ENCODE data around the gene DHPS. TPM values are rescaled to one million over a fixed set of nuclear protein-coding genes. Genes with fewer than 3 reads are reported as not detected.
"Not testable (repeated sequence)": the region's sequence is repeated elsewhere in the genome, so short reads cannot be mapped to it uniquely, and the experiment has no call there.

Gene DHPS
- total RNA-seq, 6 donors from 2014 or later: 71.6 to 190 (median 94.3) TPM

DNA sequence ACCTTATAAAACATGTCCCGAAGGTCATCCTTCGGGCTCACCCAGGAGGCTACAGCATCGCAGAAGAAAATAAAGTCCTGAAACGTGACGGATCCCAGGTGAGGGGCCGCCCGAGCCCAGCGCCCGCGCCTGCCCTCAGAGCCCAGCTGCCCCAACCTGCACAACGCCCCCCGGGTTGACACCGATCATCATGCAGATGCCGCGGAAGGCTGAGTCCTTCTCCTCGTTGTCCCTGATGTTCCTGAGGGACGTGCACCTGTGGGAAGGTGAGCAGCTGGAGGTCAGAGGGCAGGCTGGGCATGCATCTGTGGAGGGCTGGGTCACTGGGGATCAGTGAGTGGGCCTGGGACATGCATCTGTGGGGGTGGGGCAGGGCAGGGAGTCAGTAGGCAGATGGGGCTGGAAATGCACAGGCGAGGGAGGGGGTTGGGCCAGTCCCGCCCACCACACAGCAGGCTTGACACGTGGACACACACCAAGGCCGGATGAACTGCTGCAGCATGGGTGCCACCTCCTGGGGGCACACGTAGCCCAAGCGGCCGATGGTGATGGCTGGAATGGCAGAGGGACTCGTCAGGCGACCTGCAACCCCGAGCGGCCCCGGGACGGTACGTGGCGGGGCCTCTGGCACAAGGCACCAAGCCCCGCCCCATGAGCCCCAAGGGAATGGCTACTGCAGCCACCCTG is 20.1 kb upstream of the DHPS start:
- no peak overlapping the region for H3K4me3 ChIP-seq
- WGBS, 2 donors: 93 to 97% methylated on average over 8 to 20 of the region's 33 CpGs
- H3K36me3 ChIP-seq: peaks cover 38 to 84% (median 64%) of the 10 kb centered on the region in 4 donors
- no peak overlapping the region for H3K27ac ChIP-seq
- TF ChIP-seq EP300 (IDR thresholded peaks at IDR 0.05) (no peak), POLR2AphosphoS5 (IDR thresholded peaks at IDR 0.05) (no peak)
- DNase-seq (no peak), ATAC-seq (ENCODE audit: low FRiP score in 2 of 2) (no peak)
- peaks cover 0 to 9% (median 5%) of the 10 kb centered on the region in 4 donors for H3K4me1 ChIP-seq
- H3K9me3 ChIP-seq: no peaks in the 10 kb centered on the region
- H3K27me3 ChIP-seq: no peaks in the 10 kb centered on the region

DNA sequence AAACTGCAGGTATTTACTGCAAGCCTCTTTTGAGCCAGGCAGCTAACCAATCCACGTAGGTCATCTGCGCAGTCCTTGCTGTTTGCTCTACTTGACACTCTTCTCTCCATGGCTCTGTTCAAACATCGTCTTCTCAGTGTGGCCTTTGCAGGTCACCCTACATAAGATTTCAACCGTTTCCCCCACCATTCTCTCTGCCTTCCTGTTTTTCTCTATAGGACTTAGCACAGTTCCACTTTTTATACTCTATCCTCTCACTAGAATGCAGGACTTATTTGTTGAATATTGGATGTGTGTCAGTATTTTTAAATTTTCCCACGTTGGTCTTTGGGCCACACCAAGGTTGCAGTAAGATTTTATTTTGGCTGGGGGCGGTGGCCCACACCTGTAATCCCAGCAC is 16.5 kb upstream of the DHPS start:
- Histone ChIP-seq H3K9me3 (no peaks in the 10 kb centered on the region), H3K27ac (no peak overlapping the region), H3K36me3 (peaks cover 16 to 48% (median 30%) of the 10 kb centered on the region in 4 donors), H3K27me3 (no peaks in the 10 kb centered on the region), H3K4me3 (no peak overlapping the region), H3K4me1 (peaks cover 12 to 30% (median 14%) of the 10 kb centered on the region in 4 donors)
- no peak for TF ChIP-seq POLR2AphosphoS5 (IDR thresholded peaks at IDR 0.05)
- no peak for TF ChIP-seq EP300 (IDR thresholded peaks at IDR 0.05)
- TF ChIP-seq, protein P1, sequence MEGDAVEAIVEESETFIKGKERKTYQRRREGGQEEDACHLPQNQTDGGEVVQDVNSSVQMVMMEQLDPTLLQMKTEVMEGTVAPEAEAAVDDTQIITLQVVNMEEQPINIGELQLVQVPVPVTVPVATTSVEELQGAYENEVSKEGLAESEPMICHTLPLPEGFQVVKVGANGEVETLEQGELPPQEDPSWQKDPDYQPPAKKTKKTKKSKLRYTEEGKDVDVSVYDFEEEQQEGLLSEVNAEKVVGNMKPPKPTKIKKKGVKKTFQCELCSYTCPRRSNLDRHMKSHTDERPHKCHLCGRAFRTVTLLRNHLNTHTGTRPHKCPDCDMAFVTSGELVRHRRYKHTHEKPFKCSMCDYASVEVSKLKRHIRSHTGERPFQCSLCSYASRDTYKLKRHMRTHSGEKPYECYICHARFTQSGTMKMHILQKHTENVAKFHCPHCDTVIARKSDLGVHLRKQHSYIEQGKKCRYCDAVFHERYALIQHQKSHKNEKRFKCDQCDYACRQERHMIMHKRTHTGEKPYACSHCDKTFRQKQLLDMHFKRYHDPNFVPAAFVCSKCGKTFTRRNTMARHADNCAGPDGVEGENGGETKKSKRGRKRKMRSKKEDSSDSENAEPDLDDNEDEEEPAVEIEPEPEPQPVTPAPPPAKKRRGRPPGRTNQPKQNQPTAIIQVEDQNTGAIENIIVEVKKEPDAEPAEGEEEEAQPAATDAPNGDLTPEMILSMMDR (IDR thresholded peaks at IDR 0.05): no peak
- no peak for TF ChIP-seq POLR2A (IDR thresholded peaks at IDR 0.05)
- ATAC-seq (ENCODE audit: low FRiP score in 2 of 2): no peak
- no peak for DNase-seq
- 79 to 80% methylated on average over 6 of the region's 6 CpGs for WGBS, 2 donors

DNA sequence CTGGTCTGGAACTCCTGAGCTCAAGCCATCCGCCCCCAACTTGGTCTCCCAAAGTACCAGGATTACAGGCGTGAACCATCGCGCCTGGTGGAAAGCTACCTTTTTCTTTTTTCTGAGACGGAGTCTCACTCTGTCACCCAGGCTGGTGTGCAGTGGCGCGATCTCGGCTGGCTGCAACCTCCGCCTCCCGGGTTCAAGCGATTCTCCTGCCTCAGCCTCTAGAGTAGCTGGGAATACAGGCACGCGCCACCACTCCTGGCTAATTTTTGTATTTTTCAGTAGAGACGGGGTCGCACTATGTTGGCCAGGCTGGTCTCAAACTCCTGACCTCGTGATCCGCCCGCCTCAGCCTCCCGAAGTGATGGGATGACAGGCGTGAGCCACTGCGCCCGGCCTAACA is 15.7 kb upstream of the DHPS start:
- WGBS, 2 donors: 93 to 96% methylated on average over 22 of the region's 22 CpGs
- ATAC-seq (ENCODE audit: low FRiP score in 2 of 2); H3K27me3 ChIP-seq; H3K4me3 ChIP-seq; H3K9me3 ChIP-seq; DNase-seq: not testable (repeated sequence)
- Histone ChIP-seq H3K4me1 (peaks cover 12 to 30% (median 14%) of the 10 kb centered on the region in 4 donors), H3K36me3 (peaks cover 12 to 41% (median 23%) of the 10 kb centered on the region in 4 donors), H3K27ac (peak overlapping the region in 1 of 4 donors; percentile 88)

DNA sequence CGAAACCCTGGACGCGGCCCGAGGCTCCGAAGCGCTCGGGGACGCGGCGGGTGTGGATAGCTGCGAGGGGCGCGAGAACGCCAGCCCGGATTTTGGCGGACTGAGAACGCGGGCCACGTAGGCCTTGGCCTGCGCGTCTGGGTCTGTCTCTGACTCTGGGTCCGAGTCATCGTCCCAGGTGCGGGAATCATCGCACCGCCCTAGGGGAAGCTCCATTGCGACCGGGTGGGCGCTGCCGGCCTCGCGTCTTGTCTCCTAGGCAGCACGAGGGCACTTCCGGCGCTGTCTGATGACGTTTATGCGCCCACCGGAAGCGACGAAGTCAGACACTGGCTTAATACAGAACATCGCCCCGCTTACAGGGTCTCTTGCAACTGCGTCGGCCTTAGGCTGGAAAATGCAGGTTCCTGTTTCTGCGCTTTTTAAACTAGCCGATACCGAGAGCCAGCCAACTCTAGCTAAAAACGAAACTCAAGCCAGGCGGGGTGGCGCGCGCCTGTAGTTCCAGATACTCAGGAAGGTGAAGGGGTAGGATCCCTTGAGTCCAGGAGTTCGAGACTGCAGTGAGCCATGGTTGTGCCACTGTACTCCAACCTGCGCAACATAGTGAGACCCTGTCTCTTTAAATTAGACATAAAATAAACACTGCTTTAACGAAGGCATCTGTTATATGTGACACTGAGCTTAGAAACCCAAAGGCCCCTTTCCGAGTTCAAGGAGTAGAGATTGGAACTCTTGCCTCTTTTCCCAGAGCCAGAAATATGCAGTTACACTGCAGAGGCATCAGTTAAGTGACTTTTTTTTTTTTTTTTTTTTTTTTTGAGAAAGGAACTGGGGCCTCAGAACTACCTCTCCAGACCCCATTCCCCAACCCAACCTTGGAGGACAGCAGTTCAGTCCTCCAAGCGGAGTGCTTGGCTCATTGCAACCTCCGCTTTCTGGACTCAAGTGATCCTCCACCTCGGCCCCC is 15.0 kb upstream of the DHPS start, which contains the start of gene FBXW9:
TSS of gene FBXW9 (minus strand) at position 266 of the 970 bp plus-strand sequence. CDS start at position 216, 50 bp downstream.
- H3K36me3 ChIP-seq: peaks cover 10 to 33% (median 15%) of the 10 kb centered on the region in 4 donors
- H3K27me3 ChIP-seq: no peaks in the 10 kb centered on the region
- ATAC-seq (ENCODE audit: low FRiP score in 2 of 2) (peak; percentile 85 to 97), DNase-seq (peak; percentile 95)
- TF ChIP-seq, protein P1 (IDR thresholded peaks at IDR 0.05): peak in 2 of 6 experiments; percentile 13 to 14
- peak; percentile 94 to 98 for TF ChIP-seq POLR2AphosphoS5 (IDR thresholded peaks at IDR 0.05)
- peak in 1 of 4 donors; percentile 33 for TF ChIP-seq EP300 (IDR thresholded peaks at IDR 0.05)
- peak in 2 of 4 donors; percentile 25 to 77 for TF ChIP-seq POLR2A (IDR thresholded peaks at IDR 0.05)
- H3K4me3 ChIP-seq: peak within 1 kb of the TSS; percentile 62 to 94 (median 78)
- H3K9me3 ChIP-seq: no peaks in the 10 kb centered on the region
- peak within 1 kb of the TSS; percentile 82 to 93 (median 87) for H3K27ac ChIP-seq
- 10 to 12% methylated on average over 29 to 35 of the region's 59 CpGs for WGBS, 2 donors
- peaks cover 12 to 30% (median 14%) of the 10 kb centered on the region in 4 donors for H3K4me1 ChIP-seq

DNA sequence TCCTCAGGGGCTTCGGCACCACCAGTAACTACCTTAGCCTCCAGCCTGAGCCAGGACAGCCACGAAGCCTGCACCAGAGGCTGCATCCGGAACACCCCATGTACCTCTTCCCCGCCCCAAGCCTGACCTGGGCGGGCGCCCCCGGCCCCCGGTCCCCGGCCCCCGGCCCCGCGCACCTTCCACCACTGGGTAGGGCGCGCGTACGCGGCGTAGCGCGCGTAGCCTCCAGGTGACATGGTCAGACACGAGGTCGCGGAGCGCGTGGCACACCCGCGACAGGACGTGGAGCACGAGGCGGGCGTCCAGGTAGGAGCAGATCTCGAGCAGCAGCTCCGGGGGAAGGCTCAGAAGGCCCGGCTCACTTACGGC is 14.3 kb upstream of the DHPS start:
- no peak for TF ChIP-seq POLR2A (IDR thresholded peaks at IDR 0.05)
- TF ChIP-seq, protein P1 (IDR thresholded peaks at IDR 0.05): no peak
- DNase-seq (peak in 1 of 2 donors; percentile 86), ATAC-seq (ENCODE audit: low FRiP score in 2 of 2) (peak; percentile 2 to 15)
- WGBS, 2 donors: 4% methylated on average over 26 of the region's 36 CpGs; no CpG with 5 or more reads in 1 of the 2 donors
- H3K9me3 ChIP-seq: no peaks in the 10 kb centered on the region
- H3K4me1 ChIP-seq: peaks cover 12 to 30% (median 14%) of the 10 kb centered on the region in 4 donors
- peak overlapping the region; percentile 62 to 94 (median 78) for H3K4me3 ChIP-seq
- H3K27ac ChIP-seq: peak overlapping the region; percentile 82 to 93 (median 87)
- peaks cover 4 to 26% (median 9%) of the 10 kb centered on the region in 4 donors for H3K36me3 ChIP-seq
- no peaks in the 10 kb centered on the region for H3K27me3 ChIP-seq
